ENCODE data around the gene GTF2H3. TPM values are rescaled to one million over a fixed set of nuclear protein-coding genes. Genes with fewer than 3 reads are reported as not detected.

Gene GTF2H3
- 33.5 and 47.1 TPM in 2 replicates for total RNA-seq

DNA sequence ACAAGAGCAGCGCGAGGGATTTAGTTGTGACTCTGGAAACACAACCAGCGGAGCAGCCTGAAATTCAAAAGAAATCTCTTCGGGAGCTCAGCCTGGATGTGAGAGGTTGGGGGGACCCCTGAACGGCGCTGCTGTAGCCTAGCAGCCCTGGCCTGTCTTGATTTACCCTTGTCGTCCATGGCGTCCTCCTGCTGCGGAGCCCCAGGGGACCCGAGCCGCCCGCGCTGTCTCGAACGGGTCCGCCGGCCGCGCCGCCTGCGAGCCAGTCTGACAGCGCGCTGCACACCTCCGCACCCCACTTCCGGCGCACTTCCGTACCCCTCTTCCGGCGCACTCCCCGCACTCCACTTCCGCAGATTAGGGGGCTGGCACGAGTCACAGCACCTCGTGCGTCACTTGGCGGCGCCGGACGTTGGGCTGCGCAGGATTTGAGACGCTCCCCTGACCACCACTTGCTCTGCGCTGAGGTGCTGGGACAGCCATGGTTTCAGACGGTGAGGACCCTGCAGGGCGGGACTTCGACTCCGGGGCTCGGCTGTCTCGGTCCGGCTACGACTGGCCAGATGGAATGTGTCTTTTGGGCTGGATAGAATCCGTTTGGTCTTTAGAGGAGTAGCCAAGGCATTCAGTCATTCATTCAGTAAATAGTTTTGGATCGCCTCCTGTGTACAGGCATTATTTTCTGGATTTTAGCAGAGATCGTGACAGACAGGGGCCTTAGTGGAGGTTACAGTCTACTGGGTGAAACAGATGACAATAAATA is at the start of gene GTF2H3, which contains the start of gene EIF2B1:
Gene GTF2H3 (plus strand): TSS at position 451 of the 763 bp plus-strand sequence. CDS start 31 bp downstream, at position 482.
Gene EIF2B1 (minus strand): TSS at position 308 of the 763 bp plus-strand sequence. CDS start 129 bp downstream, at position 179.
- TF ChIP-seq, protein P1, sequence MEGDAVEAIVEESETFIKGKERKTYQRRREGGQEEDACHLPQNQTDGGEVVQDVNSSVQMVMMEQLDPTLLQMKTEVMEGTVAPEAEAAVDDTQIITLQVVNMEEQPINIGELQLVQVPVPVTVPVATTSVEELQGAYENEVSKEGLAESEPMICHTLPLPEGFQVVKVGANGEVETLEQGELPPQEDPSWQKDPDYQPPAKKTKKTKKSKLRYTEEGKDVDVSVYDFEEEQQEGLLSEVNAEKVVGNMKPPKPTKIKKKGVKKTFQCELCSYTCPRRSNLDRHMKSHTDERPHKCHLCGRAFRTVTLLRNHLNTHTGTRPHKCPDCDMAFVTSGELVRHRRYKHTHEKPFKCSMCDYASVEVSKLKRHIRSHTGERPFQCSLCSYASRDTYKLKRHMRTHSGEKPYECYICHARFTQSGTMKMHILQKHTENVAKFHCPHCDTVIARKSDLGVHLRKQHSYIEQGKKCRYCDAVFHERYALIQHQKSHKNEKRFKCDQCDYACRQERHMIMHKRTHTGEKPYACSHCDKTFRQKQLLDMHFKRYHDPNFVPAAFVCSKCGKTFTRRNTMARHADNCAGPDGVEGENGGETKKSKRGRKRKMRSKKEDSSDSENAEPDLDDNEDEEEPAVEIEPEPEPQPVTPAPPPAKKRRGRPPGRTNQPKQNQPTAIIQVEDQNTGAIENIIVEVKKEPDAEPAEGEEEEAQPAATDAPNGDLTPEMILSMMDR (IDR thresholded peaks at IDR 0.05; ENCODE audit: insufficient read depth, low read depth, low read length): no peak
- peak within 1 kb of the TSS; percentile 79 for H3K4me3 ChIP-seq (ENCODE audit: low read depth, low read length)
- DNase-seq (ENCODE audit: low read depth): peak; percentile 97

DNA sequence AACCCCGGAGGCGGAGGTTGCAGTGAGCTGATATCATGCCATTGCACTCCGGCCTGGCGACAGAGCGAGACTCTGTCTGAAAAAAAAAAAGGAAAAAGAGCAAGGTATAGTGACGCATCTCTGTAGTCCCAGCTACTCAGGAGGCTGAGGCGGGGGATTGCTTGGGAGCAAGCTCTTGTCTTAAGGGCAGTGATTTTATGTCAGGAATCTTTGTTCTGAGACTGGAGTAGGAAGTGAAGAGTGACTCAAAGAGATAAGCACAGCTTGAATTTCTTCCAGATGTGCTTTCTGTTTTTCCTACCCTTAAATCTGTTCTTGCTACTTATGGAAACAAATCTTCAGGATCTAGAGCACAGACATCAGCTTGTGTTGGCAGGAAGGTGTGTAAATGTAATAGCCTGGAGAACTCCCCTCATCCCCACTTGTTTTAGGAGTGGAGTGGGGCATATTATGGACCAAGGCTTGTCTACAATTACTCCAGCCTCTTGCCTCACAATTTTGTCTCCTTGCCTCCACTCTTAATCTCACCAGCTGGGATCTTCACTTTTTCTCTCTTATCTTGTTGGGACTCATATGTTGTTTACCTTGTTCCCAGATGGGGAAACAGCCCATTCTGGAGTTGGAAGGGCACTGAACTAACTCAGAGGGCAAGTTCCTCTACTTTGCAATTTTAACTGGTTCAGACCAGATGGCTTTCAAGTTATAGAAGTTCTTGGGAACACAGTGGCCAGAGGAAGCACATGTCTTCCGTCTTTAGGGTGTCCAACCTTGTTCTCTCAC is 41.7 kb upstream of the GTF2H3 start:
- peak; percentile 87 for DNase-seq (ENCODE audit: low read depth)
- no peak overlapping the region for H3K4me3 ChIP-seq (ENCODE audit: low read depth, low read length)
- TF ChIP-seq, protein P1 (IDR thresholded peaks at IDR 0.05; ENCODE audit: insufficient read depth, low read depth, low read length): no peak

DNA sequence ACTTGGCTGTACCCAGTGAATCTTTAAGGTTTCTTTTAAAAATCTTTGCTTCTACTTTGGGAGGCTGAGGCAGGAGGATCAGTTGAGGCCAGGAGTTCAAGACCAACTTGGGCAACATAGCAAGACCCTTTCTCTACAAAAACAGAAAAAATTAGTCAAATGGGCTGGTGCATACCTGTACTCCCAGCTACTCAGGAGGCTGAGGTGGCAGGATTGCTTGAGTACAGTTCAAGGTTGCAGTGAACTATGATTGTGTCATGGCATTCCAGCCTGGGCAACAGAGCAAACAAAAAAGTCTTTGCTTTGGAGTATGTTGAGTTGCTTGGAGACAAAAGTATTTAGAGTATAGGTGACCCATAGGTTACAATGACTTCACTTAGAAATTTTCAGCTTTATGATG is 37.9 kb upstream of the GTF2H3 start:
- H3K4me3 ChIP-seq (ENCODE audit: low read depth, low read length): no peak overlapping the region
- TF ChIP-seq, protein P1 (IDR thresholded peaks at IDR 0.05; ENCODE audit: insufficient read depth, low read depth, low read length): no peak
- no peak for DNase-seq (ENCODE audit: low read depth)

DNA sequence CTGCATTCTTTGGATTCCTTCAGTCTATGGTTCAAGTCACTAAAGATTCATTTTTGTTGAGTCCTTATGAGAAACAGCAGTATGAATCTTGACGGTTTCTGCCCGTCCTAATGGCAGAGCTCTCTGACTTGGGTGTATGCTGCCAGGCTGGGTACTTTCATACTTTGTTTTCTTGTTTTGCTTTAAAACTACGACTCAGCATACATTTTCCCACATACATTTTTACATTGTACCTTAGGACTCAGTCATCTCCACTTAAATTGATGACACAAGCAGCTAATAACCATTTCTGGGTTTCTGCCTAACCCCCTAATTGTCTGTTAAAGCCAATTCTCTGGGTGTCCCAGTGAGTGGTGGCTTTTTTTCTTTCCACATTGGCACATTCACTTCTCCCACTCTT is 36.5 kb upstream of the GTF2H3 start:
- no peak overlapping the region for H3K4me3 ChIP-seq (ENCODE audit: low read depth, low read length)
- no peak for DNase-seq (ENCODE audit: low read depth)
- TF ChIP-seq, protein P1 (IDR thresholded peaks at IDR 0.05; ENCODE audit: insufficient read depth, low read depth, low read length): no peak

DNA sequence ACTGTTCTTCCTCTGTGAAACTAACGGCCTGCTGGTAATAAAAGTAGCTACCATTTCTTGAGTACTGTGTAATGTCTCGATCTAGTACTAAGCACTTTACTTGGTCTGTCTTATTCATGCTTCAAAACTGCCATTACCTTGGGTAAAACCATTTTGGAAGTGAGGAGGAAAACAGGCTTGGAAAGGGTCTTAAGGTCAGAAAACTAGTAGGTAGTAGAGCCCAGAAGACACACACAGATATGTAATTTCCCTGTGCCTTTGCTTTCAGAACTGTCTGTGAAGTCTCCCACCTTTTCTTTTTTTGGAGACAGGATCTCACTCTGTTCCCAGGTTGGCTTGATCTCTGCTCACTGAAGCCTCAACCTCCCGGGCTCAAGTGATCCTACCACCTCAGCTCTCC is 35.1 kb upstream of the GTF2H3 start:
- DNase-seq (ENCODE audit: low read depth): no peak
- no peak overlapping the region for H3K4me3 ChIP-seq (ENCODE audit: low read depth, low read length)
- TF ChIP-seq, protein P1 (IDR thresholded peaks at IDR 0.05; ENCODE audit: insufficient read depth, low read depth, low read length): no peak

DNA sequence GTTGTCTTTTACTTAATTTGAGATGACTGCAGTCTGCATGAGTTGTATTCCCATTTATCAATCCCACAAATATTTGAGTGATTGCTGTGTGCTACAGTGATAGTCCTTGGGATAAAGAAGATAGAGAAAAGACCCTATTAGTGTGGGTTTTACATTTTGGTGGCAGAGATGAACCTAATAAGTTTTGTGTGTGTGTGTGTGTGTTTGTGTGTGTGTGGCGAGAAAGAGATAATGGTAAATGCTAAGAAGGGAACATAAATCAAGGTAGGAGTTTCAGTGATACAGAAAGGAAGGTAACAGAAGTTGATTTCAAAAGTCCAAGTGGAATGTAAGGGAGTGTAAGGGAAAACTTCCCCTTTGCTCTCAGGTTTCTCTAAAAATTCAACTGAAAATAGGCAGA is 34.3 kb upstream of the GTF2H3 start:
- DNase-seq (ENCODE audit: low read depth): no peak
- TF ChIP-seq, protein P1 (IDR thresholded peaks at IDR 0.05; ENCODE audit: insufficient read depth, low read depth, low read length): no peak
- H3K4me3 ChIP-seq (ENCODE audit: low read depth, low read length): no peak overlapping the region
